Measurements from ENCODE around the gene ZCCHC2.

GRCh38 chr18:62487161-62487560, 35.7 kb upstream of the ZCCHC2 start:
- TF ChIP-seq CTCF (IDR thresholded peaks at IDR 0.05) = no peak
- no peak for TF ChIP-seq POLR2A (IDR thresholded peaks at IDR 0.05)

Data from Peyer's patch (tissue), 4 donors.